Astrocyte of the cerebellum (primary cell): ENCODE data around the gene CRISPLD2.
"Not testable (repeated sequence)": the region's sequence is repeated elsewhere in the genome, so short reads cannot be mapped to it uniquely, and the experiment has no call there.

ENCODE experiments used
- DNase-seq: peaks from one replicate; pipeline ENCODE4 v3.0.0-alpha.2; 2011; ENCODE audit warnings: low read depth
- H3K4me3 ChIP-seq: 2 replicates; pipeline ENCODE4 v1.5.1; 2011; ENCODE audit warnings: mild to moderate bottlenecking, low read depth, low read length, moderate library complexity
- CTCF ChIP-seq: IDR thresholded peaks from 2 replicates; pipeline ENCODE4 v1.5.1; 2012; ENCODE audit warnings: low read length, low read depth, moderate library complexity, mild to moderate bottlenecking; ENCODE audit errors: missing control alignments
- in situ Hi-C: cut with HindIII; loops from 2 replicates; pipeline ENCODE4 v1.10.0; 2017; ENCODE audit warnings: low sequenced_read_pairs

Gene CRISPLD2

GRCh38 chr16:84868829-84869472 is 49.2 kb downstream of the CRISPLD2 start:
- no peak for TF ChIP-seq CTCF
- in situ Hi-C loops: no loop called here
- DNase-seq: no peak
- no peak overlapping the region for H3K4me3 ChIP-seq

DNA sequence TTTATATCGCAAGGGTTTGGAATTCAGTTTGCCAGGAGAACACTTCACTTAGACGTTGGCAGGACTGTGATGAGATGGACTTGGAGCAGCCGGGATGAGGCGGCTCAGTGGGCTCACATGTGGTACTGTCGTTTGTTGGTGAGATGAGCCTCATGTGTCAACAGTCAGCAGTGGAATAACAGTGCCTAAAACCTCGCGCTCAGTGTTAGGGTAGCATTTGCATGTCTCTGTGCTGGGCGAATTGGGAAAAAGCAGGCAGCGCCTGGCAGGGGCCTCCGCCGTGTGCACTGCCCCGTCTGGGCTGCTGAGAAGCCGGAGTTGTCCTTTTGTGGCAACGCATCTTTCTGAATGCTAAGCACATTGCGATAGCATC is 49.7 kb downstream of the CRISPLD2 start:
- in situ Hi-C loops: no loop called here
- TF ChIP-seq CTCF: no peak
- no peak for DNase-seq
- H3K4me3 ChIP-seq: no peak overlapping the region

- H3K4me3 ChIP-seq, in situ Hi-C loops, DNase-seq: not testable (repeated sequence)
Measured at GRCh38 chr16:84872971-84873370, 53.2 kb downstream of the CRISPLD2 start.

- H3K4me3 ChIP-seq: no peak overlapping the region
- TF ChIP-seq CTCF: no peak
- in situ Hi-C loops: no loop called here
- DNase-seq: no peak
Measured at GRCh38 chr16:84874004-84874435, 54.2 kb downstream of the CRISPLD2 start.

DNA sequence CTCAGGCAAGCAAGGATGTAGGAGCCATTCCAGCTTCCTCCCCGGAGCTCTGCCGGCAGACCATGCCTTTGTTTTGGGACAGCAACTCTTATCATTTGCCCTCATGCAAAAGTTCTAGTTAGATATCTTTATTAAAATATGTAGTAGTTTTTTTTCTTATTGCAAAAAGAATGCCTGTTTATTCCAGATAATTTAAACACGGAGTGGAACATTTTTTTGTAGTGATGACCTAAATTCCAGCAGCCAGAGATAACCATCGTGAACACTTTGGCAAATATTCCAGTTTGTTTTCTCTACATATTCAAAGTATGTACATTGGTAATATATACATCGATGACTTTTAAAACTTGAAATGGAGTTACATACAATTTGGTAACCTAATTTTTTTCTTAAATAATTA is 54.8 kb downstream of the CRISPLD2 start:
- in situ Hi-C loops: no loop called here
- DNase-seq: no peak
- TF ChIP-seq CTCF: no peak
- H3K4me3 ChIP-seq: no peak overlapping the region

- TF ChIP-seq CTCF: no peak
- no peak for DNase-seq
- in situ Hi-C loops: loop anchor here (5.0 kb wide), 1 partner anchor 52 kb away; no protein-coding TSS in a partner anchor
- no peak overlapping the region for H3K4me3 ChIP-seq
Measured at GRCh38 chr16:84874983-84875382, 55.2 kb downstream of the CRISPLD2 start.

GRCh38 chr16:84875846-84876245 is 56.1 kb downstream of the CRISPLD2 start:
- H3K4me3 ChIP-seq: no peak overlapping the region
- DNase-seq: no peak
- no peak for TF ChIP-seq CTCF
- in situ Hi-C loops: loop anchor here (5.0 kb wide), 1 partner anchor 51 kb away; no protein-coding TSS in a partner anchor
